ENCODE results near the gene ZNF746.

The ZNF746 gene

GRCh38 chr7:149490083-149490760 is 7.4 kb downstream of the ZNF746 start:
- DNase-seq (ENCODE audit: low read depth, low spot score): no peak

GRCh38 chr7:149489391-149490024 is 8.1 kb downstream of the ZNF746 start:
- DNase-seq (ENCODE audit: low read depth, low spot score): no peak

DNA sequence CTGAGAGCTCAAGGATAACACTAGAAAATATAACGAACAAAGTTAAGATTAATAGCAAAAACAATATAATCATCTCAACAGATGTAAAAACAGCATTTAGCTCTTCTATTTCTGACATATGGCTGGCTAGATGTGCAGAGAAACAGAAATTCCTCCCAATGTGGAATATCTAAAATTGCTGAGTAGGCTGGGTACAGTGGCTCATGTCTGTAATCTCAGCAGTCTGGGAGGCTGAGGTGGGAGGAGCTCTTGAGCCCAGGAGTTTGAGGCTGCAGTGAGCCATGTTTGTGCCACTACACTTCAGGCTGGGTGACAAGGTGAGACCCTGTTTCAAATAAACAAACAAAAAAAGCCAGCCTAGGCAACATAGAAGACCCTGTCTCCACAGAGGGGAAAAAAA is 18.0 kb downstream of the ZNF746 start:
- DNase-seq (ENCODE audit: low read depth, low spot score): no peak

- no peak for DNase-seq (ENCODE audit: low read depth, low spot score)
Observed at GRCh38 chr7:149478754-149479153, 18.9 kb downstream of the ZNF746 start.

GRCh38 chr7:149477494-149478443 is 19.8 kb downstream of the ZNF746 start:
- peak; percentile 56 for DNase-seq (ENCODE audit: low read depth, low spot score)

- no peak for DNase-seq (ENCODE audit: low read depth, low spot score)
Observed at GRCh38 chr7:149476791-149477190, 20.8 kb downstream of the ZNF746 start.

GRCh38 chr7:149475121-149476045 is 22.2 kb downstream of the ZNF746 start:
- no peak for DNase-seq (ENCODE audit: low read depth, low spot score)

- DNase-seq (ENCODE audit: low read depth, low spot score): no peak
Observed at GRCh38 chr7:149474309-149475120, 23.1 kb downstream of the ZNF746 start.

DNA sequence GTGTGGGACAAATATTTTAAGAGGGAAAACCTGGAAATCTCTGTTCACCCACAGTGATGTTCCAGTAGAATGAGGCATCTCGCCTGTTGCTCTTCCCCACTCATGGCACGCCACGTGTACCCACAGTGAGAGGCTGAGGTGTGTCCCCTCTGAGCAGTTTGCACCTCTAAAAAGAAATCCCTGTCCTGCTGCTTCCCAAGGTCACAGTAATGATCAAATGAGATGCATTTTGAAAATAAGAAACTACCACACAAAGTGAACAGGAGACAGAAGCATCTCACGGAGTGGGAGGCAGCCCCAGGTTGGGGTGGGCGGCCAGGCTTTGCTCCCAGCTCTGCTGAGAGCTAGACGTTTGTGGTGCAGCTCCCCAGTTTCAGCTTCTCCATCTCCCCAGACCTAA is 24.4 kb downstream of the ZNF746 start:
- no peak for DNase-seq (ENCODE audit: low read depth, low spot score)

- no peak for DNase-seq (ENCODE audit: low read depth, low spot score)
Observed at GRCh38 chr7:149471289-149471953, 26.2 kb downstream of the ZNF746 start.

GRCh38 chr7:149469806-149470205 is 27.8 kb downstream of the ZNF746 start:
- no peak for DNase-seq (ENCODE audit: low read depth, low spot score)

GRCh38 chr7:149468208-149468607 is 29.4 kb downstream of the ZNF746 start:
- DNase-seq (ENCODE audit: low read depth, low spot score): no peak

- DNase-seq (ENCODE audit: low read depth, low spot score): no peak
Observed at GRCh38 chr7:149467321-149467859, 30.2 kb downstream of the ZNF746 start.

GRCh38 chr7:149466364-149466763 is 31.2 kb downstream of the ZNF746 start:
- no peak for DNase-seq (ENCODE audit: low read depth, low spot score)

DNA sequence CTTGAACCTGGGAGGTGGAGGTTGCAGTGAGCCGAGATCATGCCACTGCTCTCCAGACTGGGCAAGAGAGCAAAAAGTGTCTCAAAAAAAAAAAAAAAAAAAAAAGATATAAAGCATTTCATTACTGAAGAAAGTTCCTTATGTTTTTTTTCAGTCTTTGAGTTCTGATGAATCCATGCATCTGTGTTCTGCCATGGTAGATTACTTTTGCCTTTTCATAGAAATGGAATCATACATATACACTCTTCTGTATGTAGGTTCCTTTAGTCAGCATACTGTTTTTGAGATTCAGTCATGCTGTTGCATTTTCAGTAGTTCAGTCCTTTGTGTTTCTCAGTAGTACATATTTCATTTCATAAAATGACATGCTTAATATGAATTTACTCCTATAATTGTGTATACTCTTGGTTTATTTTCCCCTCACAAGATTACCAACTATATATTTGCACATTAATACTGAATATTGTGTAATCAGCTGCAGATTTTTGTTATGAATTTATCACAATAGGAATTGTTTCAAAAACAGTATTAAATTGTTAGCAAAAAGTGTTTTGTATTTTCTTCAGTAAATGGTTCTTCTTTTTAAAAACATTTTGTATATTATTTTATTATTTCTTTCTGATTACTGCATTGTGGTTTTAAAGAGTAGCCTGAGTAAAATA is 34.0 kb downstream of the ZNF746 start:
- DNase-seq (ENCODE audit: low read depth, low spot score): no peak

- DNase-seq (ENCODE audit: low read depth, low spot score): no peak
Observed at GRCh38 chr7:149462101-149462520, 35.5 kb downstream of the ZNF746 start.

- peak; percentile 38 for DNase-seq (ENCODE audit: low read depth, low spot score)
Observed at GRCh38 chr7:149460493-149461277, 36.9 kb downstream of the ZNF746 start, which contains the start of gene ZNF777. Gene ZNF777 (minus strand): TSS chr7:149461062. CDS start chr7:149456022, 5,040 bp downstream.
